A549 (cell line): ENCODE results near the gene FNDC10. TPM values are rescaled to one million over a fixed set of nuclear protein-coding genes. Genes with fewer than 3 reads are reported as not detected.

Experiments used
- ATAC-seq, 2 experiments: fragments of 200-7000 bp in 1 of 2; fragments of >200 bp in 1 of 2; cut with Nextera tagmentation in 1 of 2; cut with Tn5 transposase in 1 of 2; 3 replicates each; pipeline versions ENCODE4 v1.8.0 to v1.9.1; 2018 to 2020; ENCODE audit warnings: mild to moderate bottlenecking in 1 of 2, moderate library complexity in 1 of 2
- CTCF ChIA-PET: fragments of 300-600 bp; sonication (Branson Sonifier 250); formaldehyde crosslinking; extraction: SDS; loops from one replicate; lab custom pipeline; 2021; ENCODE audit warnings: antibody characterized with exemption, inconsistent platforms; lab: Yijun Ruan, JAX
- POLR2A ChIA-PET: fragments of 350-600 bp; formaldehyde crosslinking; extraction: SDS; loops from one replicate; lab custom pipeline; 2021; ENCODE audit warnings: antibody characterized with exemption, inconsistent platforms; lab: Yijun Ruan, JAX
- DNase-seq, 2 experiments: peaks; one replicate each; pipeline versions ENCODE4 v3.0.0 to v3.0.0-alpha.2; 2011 to 2016; ENCODE audit warnings: low read depth in 1 of 2, low spot score in 1 of 2
- FAIRE-seq: peaks from 2 replicates; lab custom pipeline; 2011; peaks lifted over from hg19 to GRCh38; lab: Jason Lieb, UNC
- H3K27ac ChIP-seq, 2 experiments: fragments of >200 bp; sonication (Bioruptor Twin); formaldehyde crosslinking; 3 replicates each; pipeline ENCODE4 v1.5.1; 2016 to 2017
- H3K4me1 ChIP-seq: fragments of >200 bp; sonication (Bioruptor Twin); formaldehyde crosslinking; 3 replicates; pipeline ENCODE4 v1.6.1; 2016
- H3K4me2 ChIP-seq: fragments of >200 bp; sonication (Bioruptor Twin); formaldehyde crosslinking; 3 replicates; pipeline ENCODE4 v1.6.1; 2016
- H3K4me3 ChIP-seq: fragments of >200 bp; sonication (Bioruptor Twin); formaldehyde crosslinking; 3 replicates; pipeline ENCODE4 v1.5.1; 2016
- H3K9me3 ChIP-seq: fragments of >200 bp; sonication (Bioruptor Twin); formaldehyde crosslinking; 3 replicates; pipeline ENCODE4 v1.6.1; 2016
- EP300 ChIP-seq, 2 experiments: fragments of >200 bp; sonication (Bioruptor Twin); formaldehyde crosslinking; IDR thresholded peaks; 2 replicates in 1 of 2; 3 replicates in 1 of 2; pipeline ENCODE4 v1.6.1; 2016 to 2017
- ESRRA ChIP-seq: fragments of 150-350 bp; IDR thresholded peaks from 2 replicates; pipeline ENCODE4 v1.6.1; 2014; ENCODE audit warnings: mild to moderate bottlenecking, low read length, borderline replicate concordance
- FOSB ChIP-seq: fragments of 250-450 bp; sonication (Bioruptor Pico); IDR thresholded peaks from 2 replicates; pipeline ENCODE4 v1.5.0; 2020; ENCODE audit warnings: mild to moderate bottlenecking, moderate library complexity
- GATA3 ChIP-seq: IDR thresholded peaks from 2 replicates; pipeline ENCODE4 v1.6.1; 2012; ENCODE audit warnings: borderline replicate concordance
- HOXA7 ChIP-seq: fragments of 250-450 bp; sonication (Bioruptor Pico); IDR thresholded peaks from 2 replicates; pipeline ENCODE4 v1.5.0; 2020; ENCODE audit warnings: mild to moderate bottlenecking, moderate library complexity
- HOXB5 ChIP-seq: fragments of 250-450 bp; sonication (Bioruptor Pico); IDR thresholded peaks from 2 replicates; pipeline ENCODE4 v1.5.0; 2020; ENCODE audit warnings: mild to moderate bottlenecking, moderate library complexity
- JUNB ChIP-seq: fragments of >200 bp; sonication (Bioruptor Twin); formaldehyde crosslinking; IDR thresholded peaks from 2 replicates; pipeline ENCODE4 v1.6.1; 2016
- KDM1A ChIP-seq: fragments of 200-600 bp; sonication (generic); IDR thresholded peaks from 2 replicates; pipeline ENCODE4 v1.6.1; 2016; ENCODE audit warnings: low read depth, mild to moderate bottlenecking
- KDM5A ChIP-seq: fragments of 200-600 bp; sonication (generic); IDR thresholded peaks from 2 replicates; pipeline ENCODE4 v1.6.1; 2016; ENCODE audit warnings: antibody characterized with exemption, mild to moderate bottlenecking
- MAFK ChIP-seq: fragments of 450-650 bp; IDR thresholded peaks from 2 replicates; pipeline ENCODE4 v1.6.1; 2014; ENCODE audit not compliant: partially characterized antibody
- MYC ChIP-seq: IDR thresholded peaks from 2 replicates; pipeline ENCODE4 v1.6.1; 2012; ENCODE audit warnings: mild to moderate bottlenecking, inconsistent platforms, low read length, improper control_type of control experiment, borderline replicate concordance
- NFE2L2 ChIP-seq: fragments of 150-350 bp; conservative IDR thresholded peaks from 2 replicates; pipeline ENCODE4 v1.6.1; 2014; ENCODE audit warnings: low read length
- NR3C1 ChIP-seq: fragments of >200 bp; sonication (Bioruptor Twin); formaldehyde crosslinking; IDR thresholded peaks from 3 replicates; pipeline ENCODE4 v1.6.1; 2017
- PHF8 ChIP-seq: fragments of 200-600 bp; sonication (generic); IDR thresholded peaks from 2 replicates; pipeline ENCODE4 v1.6.1; 2016; ENCODE audit warnings: low read depth, mild to moderate bottlenecking, antibody characterized with exemption, moderate library complexity, borderline replicate concordance
- POLR2AphosphoS2 ChIP-seq: conservative IDR thresholded peaks from 2 replicates; pipeline ENCODE4 v1.6.1; 2012; ENCODE audit warnings: low read length, improper control_type of control experiment, inconsistent platforms
- RARB ChIP-seq: fragments of 250-450 bp; sonication (Bioruptor Pico); IDR thresholded peaks from 2 replicates; pipeline ENCODE4 v1.8.0; 2021; ENCODE audit warnings: mild to moderate bottlenecking, moderate library complexity
- RCOR1 ChIP-seq: fragments of 150-350 bp; IDR thresholded peaks from 2 replicates; pipeline ENCODE4 v1.6.1; 2014; ENCODE audit warnings: antibody characterized with exemption, low read length, low read depth
- RFX5 ChIP-seq: fragments of 450-650 bp; IDR thresholded peaks from 2 replicates; pipeline ENCODE4 v1.7.1; 2014; ENCODE audit warnings: antibody characterized with exemption, mild to moderate bottlenecking, moderate library complexity
- RNF2 ChIP-seq: fragments of 200-600 bp; sonication (generic); IDR thresholded peaks from 2 replicates; pipeline ENCODE4 v1.6.1; 2016; ENCODE audit warnings: low read depth, mild to moderate bottlenecking, antibody characterized with exemption, moderate library complexity, borderline replicate concordance
- SMC3 ChIP-seq: fragments of >200 bp; sonication (Bioruptor Twin); formaldehyde crosslinking; IDR thresholded peaks from 3 replicates; pipeline ENCODE4 v1.6.1; 2018; ENCODE audit warnings: inconsistent platforms
- ZC3H11A ChIP-seq: fragments of 450-650 bp; IDR thresholded peaks from 2 replicates; pipeline ENCODE4 v1.6.1; 2014; ENCODE audit warnings: antibody characterized with exemption, mild to moderate bottlenecking
- ZFP36 ChIP-seq: fragments of 450-650 bp; IDR thresholded peaks from 2 replicates; pipeline ENCODE4 v1.6.1; 2014; ENCODE audit warnings: borderline replicate concordance; ENCODE audit not compliant: partially characterized antibody
- ZSCAN20 ChIP-seq: fragments of 250-450 bp; sonication (Bioruptor Pico); IDR thresholded peaks from 2 replicates; pipeline ENCODE4 v1.8.0; 2022; ENCODE audit warnings: mild to moderate bottlenecking, moderate library complexity
- WGBS: methylation state at CpG from one replicate; pipeline ENCODE4 v1.1.6; 2017; ENCODE audit errors: missing lambda C conversion rate; 5-methylcytosine and 5-hydroxymethylcytosine counted together
- polyA plus RNA-seq, 4 experiments: library from polyadenylated mRNA; depleted of rRNA in 3 of 4; stranded (reverse); fragments of >200 nt; fragmentation: RNase III in 1 of 4; extraction: RNeasy Plus Mini Kit Qiagen cat#74134 plus additional on column Dnase treatment in 1 of 4; gene quantifications; 2 replicates in 3 of 4; 3 replicates in 1 of 4; pipeline ENCODE4 v1.2.3, GENCODE V29; 2011 to 2017
- TF ChIP-seq, protein P1 (sequence below): fragments of >200 bp; sonication (Bioruptor Twin); formaldehyde crosslinking; IDR thresholded peaks from 3 replicates; pipeline ENCODE4 v1.6.1; 2016
- TF ChIP-seq, protein P2 (sequence below): fragments of 250-450 bp; sonication (Bioruptor Pico); IDR thresholded peaks from 2 replicates; pipeline ENCODE4 v1.5.0; 2021; ENCODE audit warnings: mild to moderate bottlenecking, moderate library complexity, borderline replicate concordance
- TF ChIP-seq, protein P3 (sequence below): IDR thresholded peaks from 2 replicates; pipeline ENCODE4 v1.6.1; 2012; ENCODE audit warnings: low read depth, borderline replicate concordance
- TF ChIP-seq, protein P4 (sequence below): fragments of 250-450 bp; sonication (Bioruptor Pico); IDR thresholded peaks from 2 replicates; pipeline ENCODE4 v1.5.0; 2020; ENCODE audit warnings: low read depth, mild to moderate bottlenecking, moderate library complexity
- TF ChIP-seq, protein P5 (sequence below): fragments of 450-650 bp; IDR thresholded peaks from 2 replicates; pipeline ENCODE4 v1.6.1; 2014; ENCODE audit warnings: antibody characterized with exemption

Gene FNDC10
- polyA plus RNA-seq, 2 of the 4 experiments (the other 2 are of a cell fraction), result 0.56 to 4.0 TPM

DNA sequence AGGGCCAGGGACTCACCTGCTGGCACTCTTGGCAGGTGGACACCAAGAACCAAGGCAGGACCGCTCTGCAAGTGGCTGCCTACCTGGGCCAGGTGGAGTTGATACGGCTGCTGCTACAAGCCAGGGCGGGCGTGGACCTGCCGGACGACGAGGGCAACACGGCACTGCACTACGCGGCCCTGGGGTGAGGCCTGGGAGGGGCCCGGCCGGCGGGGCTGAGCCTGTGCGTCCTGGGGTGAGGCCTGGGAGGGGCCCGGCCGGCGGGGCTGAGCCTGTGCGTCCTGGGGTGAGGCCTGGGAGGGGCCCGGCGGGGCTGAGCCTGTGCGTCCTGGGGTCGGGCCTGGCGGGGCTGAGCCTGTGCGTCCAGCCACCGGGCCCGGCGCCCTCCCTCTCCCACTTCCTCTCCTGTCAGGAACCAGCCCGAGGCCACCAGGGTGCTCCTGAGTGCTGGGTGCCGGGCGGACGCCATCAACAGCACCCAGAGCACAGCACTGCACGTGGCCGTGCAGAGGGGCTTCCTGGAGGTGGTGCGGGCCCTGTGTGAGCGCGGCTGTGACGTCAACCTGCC, 27.4 kb upstream of the FNDC10 start (continued):
- TF ChIP-seq, protein P1, sequence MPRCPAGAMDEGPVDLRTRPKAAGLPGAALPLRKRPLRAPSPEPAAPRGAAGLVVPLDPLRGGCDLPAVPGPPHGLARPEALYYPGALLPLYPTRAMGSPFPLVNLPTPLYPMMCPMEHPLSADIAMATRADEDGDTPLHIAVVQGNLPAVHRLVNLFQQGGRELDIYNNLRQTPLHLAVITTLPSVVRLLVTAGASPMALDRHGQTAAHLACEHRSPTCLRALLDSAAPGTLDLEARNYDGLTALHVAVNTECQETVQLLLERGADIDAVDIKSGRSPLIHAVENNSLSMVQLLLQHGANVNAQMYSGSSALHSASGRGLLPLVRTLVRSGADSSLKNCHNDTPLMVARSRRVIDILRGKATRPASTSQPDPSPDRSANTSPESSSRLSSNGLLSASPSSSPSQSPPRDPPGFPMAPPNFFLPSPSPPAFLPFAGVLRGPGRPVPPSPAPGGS, result no peak
- TF ChIP-seq RARB (CRISPR knock-in tag) (no peak), SMC3 (no peak), ZSCAN20 (CRISPR knock-in tag) (no peak), HOXA7 (CRISPR knock-in tag) (no peak), MAFK (no peak)
- TF ChIP-seq, protein P2, sequence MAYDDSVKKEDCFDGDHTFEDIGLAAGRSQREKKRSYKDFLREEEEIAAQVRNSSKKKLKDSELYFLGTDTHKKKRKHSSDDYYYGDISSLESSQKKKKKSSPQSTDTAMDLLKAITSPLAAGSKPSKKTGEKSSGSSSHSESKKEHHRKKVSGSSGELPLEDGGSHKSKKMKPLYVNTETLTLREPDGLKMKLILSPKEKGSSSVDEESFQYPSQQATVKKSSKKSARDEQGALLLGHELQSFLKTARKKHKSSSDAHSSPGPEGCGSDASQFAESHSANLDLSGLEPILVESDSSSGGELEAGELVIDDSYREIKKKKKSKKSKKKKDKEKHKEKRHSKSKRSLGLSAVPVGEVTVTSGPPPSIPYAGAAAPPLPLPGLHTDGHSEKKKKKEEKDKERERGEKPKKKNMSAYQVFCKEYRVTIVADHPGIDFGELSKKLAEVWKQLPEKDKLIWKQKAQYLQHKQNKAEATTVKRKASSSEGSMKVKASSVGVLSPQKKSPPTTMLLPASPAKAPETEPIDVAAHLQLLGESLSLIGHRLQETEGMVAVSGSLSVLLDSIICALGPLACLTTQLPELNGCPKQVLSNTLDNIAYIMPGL (CRISPR knock-in tag), result no peak
- TF ChIP-seq, protein P3, sequence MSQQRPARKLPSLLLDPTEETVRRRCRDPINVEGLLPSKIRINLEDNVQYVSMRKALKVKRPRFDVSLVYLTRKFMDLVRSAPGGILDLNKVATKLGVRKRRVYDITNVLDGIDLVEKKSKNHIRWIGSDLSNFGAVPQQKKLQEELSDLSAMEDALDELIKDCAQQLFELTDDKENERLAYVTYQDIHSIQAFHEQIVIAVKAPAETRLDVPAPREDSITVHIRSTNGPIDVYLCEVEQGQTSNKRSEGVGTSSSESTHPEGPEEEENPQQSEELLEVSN, result no peak
- TF ChIP-seq, all 56 proteins: peak for 0

- Histone ChIP-seq H3K4me1 (no peaks in the 10 kb centered on the region), H3K27ac (no peak overlapping the region), H3K4me2 (no peak overlapping the region), H3K9me3 (no peaks in the 10 kb centered on the region), H3K4me3 (no peak overlapping the region)
- FAIRE-seq (no peak), DNase-seq (no peak), ATAC-seq (no peak)
- ChIA-PET POLR2A (no interaction called here), CTCF (no interaction called here)
- TF ChIP-seq, protein P4, sequence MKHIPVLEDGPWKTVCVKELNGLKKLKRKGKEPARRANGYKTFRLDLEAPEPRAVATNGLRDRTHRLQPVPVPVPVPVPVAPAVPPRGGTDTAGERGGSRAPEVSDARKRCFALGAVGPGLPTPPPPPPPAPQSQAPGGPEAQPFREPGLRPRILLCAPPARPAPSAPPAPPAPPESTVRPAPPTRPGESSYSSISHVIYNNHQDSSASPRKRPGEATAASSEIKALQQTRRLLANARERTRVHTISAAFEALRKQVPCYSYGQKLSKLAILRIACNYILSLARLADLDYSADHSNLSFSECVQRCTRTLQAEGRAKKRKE, result no peak
- TF ChIP-seq KDM5A (no peak), RNF2 (no peak), ZFP36 (no peak), JUNB (no peak), KDM1A (no peak)
- 77% methylated on average over 24 of the region's 48 CpGs for WGBS
Measured at GRCh38 chr1:1626207-1627141, 26.5 kb upstream of the FNDC10 start.

GRCh38 chr1:1625824-1626206, 25.9 kb upstream of the FNDC10 start:
- Histone ChIP-seq H3K9me3 (no peaks in the 10 kb centered on the region), H3K4me1 (no peaks in the 10 kb centered on the region), H3K27ac (no peak overlapping the region), H3K4me3 (no peak overlapping the region), H3K4me2 (no peak overlapping the region)
- DNase-seq (no peak), FAIRE-seq (no peak), ATAC-seq (no peak)
- 67% methylated on average over 8 of the region's 8 CpGs for WGBS
- TF ChIP-seq ZC3H11A (no peak), POLR2AphosphoS2 (no peak), NR3C1 (no peak), NFE2L2 (no peak), MYC (no peak), PHF8 (no peak), GATA3 (no peak), RFX5 (no peak), FOSB (no peak), EP300 (IDR thresholded peaks at IDR 0.05) (no peak), RCOR1 (no peak), HOXB5 (CRISPR knock-in tag) (no peak), ESRRA (no peak)
- TF ChIP-seq, protein P1, result no peak
- TF ChIP-seq, protein P5, sequence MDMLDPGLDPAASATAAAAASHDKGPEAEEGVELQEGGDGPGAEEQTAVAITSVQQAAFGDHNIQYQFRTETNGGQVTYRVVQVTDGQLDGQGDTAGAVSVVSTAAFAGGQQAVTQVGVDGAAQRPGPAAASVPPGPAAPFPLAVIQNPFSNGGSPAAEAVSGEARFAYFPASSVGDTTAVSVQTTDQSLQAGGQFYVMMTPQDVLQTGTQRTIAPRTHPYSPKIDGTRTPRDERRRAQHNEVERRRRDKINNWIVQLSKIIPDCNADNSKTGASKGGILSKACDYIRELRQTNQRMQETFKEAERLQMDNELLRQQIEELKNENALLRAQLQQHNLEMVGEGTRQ, result no peak
- POLR2A ChIA-PET, result no interaction called here
- CTCF ChIA-PET, result no interaction called here
